Panc1 (cell line): Measurements from ENCODE around the gene ZYX. TPM values are rescaled to one million over a fixed set of nuclear protein-coding genes. Genes with fewer than 3 reads are reported as not detected.

ENCODE experiments used
- ATAC-seq: fragments of 200-7000 bp; cut with Tn5 transposase; 2 replicates; pipeline ENCODE4 v1.9.1; 2020; ENCODE audit warnings: mild to moderate bottlenecking, moderate library complexity
- BruUV-seq: library from RNA; stranded (reverse); fragments of 400-500 nt; replicated peaks from 2 replicates; lab custom pipeline; 2021; lab: Mats Ljungman, UMichigan
- CTCF ChIA-PET: fragments of 300-600 bp; sonication (Branson Sonifier 250); formaldehyde crosslinking; loops from one replicate; lab custom pipeline; 2022; ENCODE audit warnings: antibody characterized with exemption; lab: Charles Lee
- POLR2A ChIA-PET: fragments of 300-600 bp; sonication (Branson Sonifier 250); formaldehyde crosslinking; loops from one replicate; lab custom pipeline; 2022; ENCODE audit warnings: antibody characterized with exemption; lab: Charles Lee
- DNase-seq: peaks from one replicate; pipeline ENCODE4 v3.0.0-alpha.2; 2010; ENCODE audit warnings: low read depth, low spot score
- H3K27ac ChIP-seq: 2 replicates; pipeline ENCODE4 v1.5.1; 2011; ENCODE audit warnings: mild to moderate bottlenecking, low read length, inconsistent platforms
- H3K27me3 ChIP-seq: fragments of 200-500 bp; sonication (Bioruptor generic); 2 replicates; pipeline ENCODE4 v1.6.0; 2014; ENCODE audit warnings: low read length, inconsistent platforms; ENCODE audit not compliant: control insufficient read depth, insufficient read depth
- H3K36me3 ChIP-seq: fragments of 200-500 bp; sonication (Bioruptor generic); 2 replicates; pipeline ENCODE4 v1.5.1; 2014; ENCODE audit warnings: inconsistent platforms, mild to moderate bottlenecking, low read length, moderate library complexity; ENCODE audit not compliant: control insufficient read depth, insufficient read depth
- H3K4me1 ChIP-seq: 2 replicates; pipeline ENCODE4 v1.5.1; 2011; ENCODE audit warnings: inconsistent platforms, mild to moderate bottlenecking, low read length, moderate library complexity; ENCODE audit not compliant: control insufficient read depth, insufficient read depth
- H3K4me3 ChIP-seq, 2 experiments: 2 replicates each; pipeline ENCODE4 v1.5.1; 2011 to 2012; ENCODE audit warnings: low read depth in 2 of 2, low read length in 2 of 2, mild to moderate bottlenecking in 2 of 2, inconsistent platforms in 1 of 2, moderate library complexity in 1 of 2
- H3K9me3 ChIP-seq: fragments of 200-500 bp; sonication (Bioruptor generic); 2 replicates; pipeline ENCODE4 v1.5.1; 2014; ENCODE audit warnings: low read depth, mild to moderate bottlenecking, inconsistent platforms, low read length, moderate library complexity; ENCODE audit not compliant: control insufficient read depth, insufficient read depth
- POLR2AphosphoS5 ChIP-seq: IDR thresholded peaks from 2 replicates; pipeline ENCODE4 v1.6.1; 2012; ENCODE audit warnings: mild to moderate bottlenecking, low read depth, low read length, moderate library complexity
- SIN3A ChIP-seq: IDR thresholded peaks from 2 replicates; pipeline ENCODE4 v1.6.1; 2012; ENCODE audit warnings: low read depth, mild to moderate bottlenecking, low read length, moderate library complexity, borderline replicate concordance; ENCODE audit not compliant: insufficient read depth
- TCF7L2 ChIP-seq: IDR thresholded peaks from 2 replicates; pipeline ENCODE4 v1.6.1; 2011; ENCODE audit warnings: mild to moderate bottlenecking, low read depth, low read length, inconsistent platforms
- in situ Hi-C: cut with HindIII; loops from 2 replicates; pipeline ENCODE4 v1.10.0; 2016; ENCODE audit warnings: low sequenced_read_pairs, low pct_unique_long_range_greater_than_20kb
- intact Hi-C: fragments of 100-400 bp; cut with micrococcal nuclease; formaldehyde crosslinking; loops from one replicate; pipeline ENCODE4 v1.10.0; 2022; ENCODE audit not compliant: unreplicated experiment
- total RNA-seq: library from RNA; stranded (reverse); gene quantifications from one replicate; pipeline ENCODE4 v1.2.1, GENCODE V29; 2021; ENCODE audit not compliant: unreplicated experiment
- TF ChIP-seq, protein P1 (sequence below), 2 experiments: IDR thresholded peaks; 2 replicates each; pipeline ENCODE4 v1.6.1; 2011 to 2012; ENCODE audit warnings: low read depth in 2 of 2, control low read depth in 1 of 2, low read length in 1 of 2, mild to moderate bottlenecking in 1 of 2, moderate library complexity in 1 of 2; ENCODE audit not compliant: insufficient read depth in 1 of 2
- TF ChIP-seq, protein P2 (sequence below): fragments of 450-650 bp; IDR thresholded peaks from 2 replicates; pipeline ENCODE4 v1.5.1; 2017; ENCODE audit warnings: mild to moderate bottlenecking

ZYX gene
- total RNA-seq, 1 experiment from 2014 or later, result 169 TPM

DNA sequence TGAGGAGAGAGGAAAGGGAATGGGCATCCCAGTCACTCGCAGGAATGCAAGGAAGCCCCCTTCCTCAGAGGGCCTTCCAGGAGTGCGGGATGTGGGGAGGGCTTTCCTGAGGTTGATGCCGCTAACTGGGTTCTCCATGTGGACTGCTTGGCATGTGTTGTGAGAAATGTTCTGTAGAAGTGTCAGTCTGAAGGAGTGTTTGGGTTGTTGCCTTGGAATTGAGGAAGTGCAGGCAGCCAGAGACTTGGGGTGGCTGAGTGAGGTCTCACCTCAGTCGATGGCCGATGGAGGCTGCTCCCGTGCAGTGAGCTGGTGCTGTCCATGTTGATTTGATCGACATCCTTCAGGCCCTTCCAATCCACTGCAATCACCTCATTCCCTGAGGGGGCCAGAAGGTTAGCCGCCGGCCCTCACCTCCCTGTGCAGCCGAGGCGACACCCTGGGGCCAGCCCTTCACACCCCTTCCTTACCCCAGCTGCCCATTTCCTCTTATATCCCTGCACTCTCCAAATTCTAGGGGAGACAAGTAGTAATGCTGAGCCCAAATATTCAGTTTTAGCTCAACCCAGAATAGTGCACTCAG, 21.3 kb upstream of the ZYX start:
- CTCF ChIA-PET, result no interaction called here
- no peak for TF ChIP-seq SIN3A
- POLR2A ChIA-PET, result no interaction called here
- Histone ChIP-seq H3K4me3 (no peak overlapping the region), H3K4me1 (no peaks in the 10 kb centered on the region), H3K27me3 (peaks cover 20% of the 10 kb centered on the region), H3K27ac (no peak overlapping the region), H3K36me3 (no peaks in the 10 kb centered on the region), H3K9me3 (no peaks in the 10 kb centered on the region)
- intact Hi-C loops (no loop called here), in situ Hi-C loops (no loop called here)
- DNase-seq (no peak), ATAC-seq (no peak)
- no TSS peak for BruUV-seq

DNA sequence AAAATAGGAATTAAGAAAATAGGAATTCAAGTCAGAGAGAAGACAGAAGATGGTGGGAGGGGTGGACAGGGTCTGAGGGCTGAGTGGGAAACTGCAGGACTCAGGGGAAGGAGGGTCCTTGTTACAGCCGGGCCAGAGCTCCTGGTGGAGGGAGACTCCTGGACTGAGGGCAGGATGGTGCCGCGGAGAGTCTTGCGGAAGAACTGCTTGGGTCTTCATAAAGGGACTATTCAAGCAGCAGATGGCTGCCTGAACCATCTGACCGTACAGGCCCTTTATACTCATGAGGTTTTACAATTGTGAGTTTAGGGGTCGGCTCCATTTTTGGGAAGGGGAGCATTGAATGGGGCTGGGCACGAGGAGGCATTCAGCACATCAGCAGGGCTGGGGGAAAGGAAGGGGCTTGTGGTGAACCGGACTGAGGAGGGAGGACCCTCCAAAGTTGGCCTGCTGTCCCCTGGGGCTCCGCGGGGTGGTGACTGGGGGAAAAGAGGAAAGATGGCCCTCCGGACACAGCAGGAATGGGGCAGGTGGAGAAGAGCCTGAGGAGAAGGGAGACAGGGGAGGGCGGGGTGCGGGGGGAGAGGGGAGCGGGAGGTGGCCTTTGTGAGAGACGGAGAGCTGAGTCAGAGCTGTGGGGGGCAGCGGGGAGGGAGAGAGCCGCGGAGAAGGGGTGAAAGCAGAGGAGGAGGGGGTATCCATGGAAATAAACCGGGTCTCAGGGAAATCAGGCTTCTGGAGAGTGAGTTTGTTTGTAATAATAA, 20.2 kb upstream of the ZYX start:
- no peak for TF ChIP-seq POLR2AphosphoS5
- TF ChIP-seq, protein P1, sequence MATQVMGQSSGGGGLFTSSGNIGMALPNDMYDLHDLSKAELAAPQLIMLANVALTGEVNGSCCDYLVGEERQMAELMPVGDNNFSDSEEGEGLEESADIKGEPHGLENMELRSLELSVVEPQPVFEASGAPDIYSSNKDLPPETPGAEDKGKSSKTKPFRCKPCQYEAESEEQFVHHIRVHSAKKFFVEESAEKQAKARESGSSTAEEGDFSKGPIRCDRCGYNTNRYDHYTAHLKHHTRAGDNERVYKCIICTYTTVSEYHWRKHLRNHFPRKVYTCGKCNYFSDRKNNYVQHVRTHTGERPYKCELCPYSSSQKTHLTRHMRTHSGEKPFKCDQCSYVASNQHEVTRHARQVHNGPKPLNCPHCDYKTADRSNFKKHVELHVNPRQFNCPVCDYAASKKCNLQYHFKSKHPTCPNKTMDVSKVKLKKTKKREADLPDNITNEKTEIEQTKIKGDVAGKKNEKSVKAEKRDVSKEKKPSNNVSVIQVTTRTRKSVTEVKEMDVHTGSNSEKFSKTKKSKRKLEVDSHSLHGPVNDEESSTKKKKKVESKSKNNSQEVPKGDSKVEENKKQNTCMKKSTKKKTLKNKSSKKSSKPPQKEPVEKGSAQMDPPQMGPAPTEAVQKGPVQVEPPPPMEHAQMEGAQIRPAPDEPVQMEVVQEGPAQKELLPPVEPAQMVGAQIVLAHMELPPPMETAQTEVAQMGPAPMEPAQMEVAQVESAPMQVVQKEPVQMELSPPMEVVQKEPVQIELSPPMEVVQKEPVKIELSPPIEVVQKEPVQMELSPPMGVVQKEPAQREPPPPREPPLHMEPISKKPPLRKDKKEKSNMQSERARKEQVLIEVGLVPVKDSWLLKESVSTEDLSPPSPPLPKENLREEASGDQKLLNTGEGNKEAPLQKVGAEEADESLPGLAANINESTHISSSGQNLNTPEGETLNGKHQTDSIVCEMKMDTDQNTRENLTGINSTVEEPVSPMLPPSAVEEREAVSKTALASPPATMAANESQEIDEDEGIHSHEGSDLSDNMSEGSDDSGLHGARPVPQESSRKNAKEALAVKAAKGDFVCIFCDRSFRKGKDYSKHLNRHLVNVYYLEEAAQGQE (IDR thresholded peaks at IDR 0.05; ENCODE audit: insufficient read depth in 1 of 2, low read depth in 2 of 2, low read length in 1 of 2), result no peak
- no peak for TF ChIP-seq SIN3A
- TF ChIP-seq, protein P2, sequence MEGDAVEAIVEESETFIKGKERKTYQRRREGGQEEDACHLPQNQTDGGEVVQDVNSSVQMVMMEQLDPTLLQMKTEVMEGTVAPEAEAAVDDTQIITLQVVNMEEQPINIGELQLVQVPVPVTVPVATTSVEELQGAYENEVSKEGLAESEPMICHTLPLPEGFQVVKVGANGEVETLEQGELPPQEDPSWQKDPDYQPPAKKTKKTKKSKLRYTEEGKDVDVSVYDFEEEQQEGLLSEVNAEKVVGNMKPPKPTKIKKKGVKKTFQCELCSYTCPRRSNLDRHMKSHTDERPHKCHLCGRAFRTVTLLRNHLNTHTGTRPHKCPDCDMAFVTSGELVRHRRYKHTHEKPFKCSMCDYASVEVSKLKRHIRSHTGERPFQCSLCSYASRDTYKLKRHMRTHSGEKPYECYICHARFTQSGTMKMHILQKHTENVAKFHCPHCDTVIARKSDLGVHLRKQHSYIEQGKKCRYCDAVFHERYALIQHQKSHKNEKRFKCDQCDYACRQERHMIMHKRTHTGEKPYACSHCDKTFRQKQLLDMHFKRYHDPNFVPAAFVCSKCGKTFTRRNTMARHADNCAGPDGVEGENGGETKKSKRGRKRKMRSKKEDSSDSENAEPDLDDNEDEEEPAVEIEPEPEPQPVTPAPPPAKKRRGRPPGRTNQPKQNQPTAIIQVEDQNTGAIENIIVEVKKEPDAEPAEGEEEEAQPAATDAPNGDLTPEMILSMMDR, result no peak
- no peak for TF ChIP-seq TCF7L2
- ChIA-PET POLR2A (no interaction called here), CTCF (interaction anchor here (0.6 kb wide), 1 partner anchor 38 kb away, joined by 6 read pairs; no protein-coding TSS in a partner anchor)
- DNase-seq, result no peak
- H3K9me3 ChIP-seq, result no peaks in the 10 kb centered on the region
- H3K36me3 ChIP-seq, result no peaks in the 10 kb centered on the region
- peaks cover 25% of the 10 kb centered on the region for H3K27me3 ChIP-seq
- intact Hi-C loops, result no loop called here
- no peak overlapping the region; a peak in 1 of 4 replicates for H3K4me3 ChIP-seq
- BruUV-seq, result no TSS peak
- H3K27ac ChIP-seq, result no peak overlapping the region
- in situ Hi-C loops, result no loop called here
- H3K4me1 ChIP-seq, result no peaks in the 10 kb centered on the region
- no peak for ATAC-seq
